T-helper 22 cell (primary cell): ENCODE data around the gene ZNF75A.
"Not testable (repeated sequence)": the region's sequence is repeated elsewhere in the genome, so short reads cannot be mapped to it uniquely, and the experiment has no call there.

ENCODE experiments used
- DNase-seq: peaks from one replicate; pipeline ENCODE4 v3.0.0-alpha.2; 2020; ENCODE audit warnings: low read depth

Gene ZNF75A

DNA sequence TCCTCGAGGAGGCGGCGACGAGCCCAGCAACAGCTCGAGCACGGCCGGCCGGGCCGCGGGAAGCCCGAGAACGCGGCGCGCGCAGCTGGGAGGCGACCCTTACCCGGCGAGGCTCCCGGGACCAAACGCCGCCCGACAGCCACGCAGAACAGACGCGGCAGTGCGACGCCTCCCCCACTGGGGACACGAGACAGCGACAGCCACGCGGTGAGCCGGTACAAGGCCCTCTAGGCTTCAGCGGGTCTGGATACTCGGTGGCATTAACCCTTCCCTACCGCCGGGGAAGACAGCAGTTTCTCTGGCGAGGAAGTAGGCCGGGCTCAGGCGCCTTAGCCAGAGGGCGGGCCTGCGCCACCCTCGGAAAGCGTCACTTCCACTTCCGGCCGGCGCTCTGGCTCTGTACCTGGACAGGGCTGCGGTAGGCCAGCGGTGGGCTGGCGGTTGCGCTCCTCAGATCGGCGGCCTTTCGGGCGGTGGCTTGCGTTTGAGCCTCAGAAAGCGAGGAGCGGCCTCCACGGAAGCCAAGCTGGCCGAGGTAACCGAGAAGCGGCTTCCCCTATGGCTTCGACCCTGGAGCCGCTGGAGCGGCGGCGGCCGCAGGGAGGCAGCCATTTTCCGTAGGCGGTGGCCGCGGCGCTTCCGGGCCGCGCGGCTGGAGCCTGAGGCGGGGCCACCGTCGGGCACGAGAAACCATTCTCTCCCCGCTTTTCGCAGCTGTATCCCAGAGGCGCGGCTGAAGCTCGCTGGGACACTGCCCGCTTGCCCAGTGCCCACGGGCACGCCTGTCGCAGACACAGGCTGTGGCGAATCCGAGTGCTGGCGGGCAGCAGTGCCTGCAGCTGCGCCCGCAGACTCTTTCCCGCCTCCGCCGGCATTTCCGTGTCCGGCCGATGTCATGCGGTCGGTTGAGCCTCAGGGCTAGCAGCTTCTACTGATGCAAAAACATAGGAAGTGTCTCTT is at the start of gene ZNF75A, which contains the start of gene TIGD7:
ZNF75A (plus strand) TSS at position 389 of the 960 bp plus-strand sequence. CDS start 2,932 bp downstream, outside the sequence.
TIGD7 (minus strand) TSS at position 322 of the 960 bp plus-strand sequence. CDS start 4,816 bp downstream, outside the sequence.
- DNase-seq: peak; percentile 62

DNA sequence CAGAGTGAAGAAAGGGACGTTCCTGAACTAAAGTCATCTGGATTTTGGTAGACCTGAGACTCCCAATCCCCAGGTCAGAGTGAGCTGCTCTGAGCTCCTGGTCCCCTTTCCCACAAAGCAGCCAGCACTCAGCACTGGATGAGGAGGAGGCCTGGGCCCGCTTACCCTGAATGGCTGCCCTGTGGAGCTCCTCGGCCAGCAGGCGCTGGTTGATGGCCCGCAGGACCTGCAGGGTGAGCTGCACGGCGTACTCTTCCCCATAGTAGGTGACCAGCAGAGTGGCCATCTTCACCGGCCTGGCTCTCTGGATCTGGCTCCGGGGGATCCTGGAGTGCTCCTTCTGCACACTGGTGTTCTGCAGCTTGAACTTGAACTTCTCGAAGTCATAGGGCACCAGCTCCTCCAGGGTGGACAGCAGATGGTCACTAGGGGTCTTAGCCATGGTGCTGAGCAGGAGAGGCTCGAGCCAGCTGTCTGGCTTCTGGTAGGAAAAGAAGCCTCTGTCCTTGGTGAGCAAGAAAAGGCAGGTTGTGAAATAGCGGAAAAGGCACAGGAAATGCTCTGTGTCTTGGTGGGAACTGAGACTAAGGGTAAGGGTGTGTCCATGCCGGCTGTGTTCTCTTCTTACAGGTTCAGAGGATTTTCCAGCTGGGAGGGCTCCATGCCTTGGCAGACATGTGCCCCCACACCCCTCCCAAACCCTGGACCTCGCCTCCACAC is 49.0 kb upstream of the ZNF75A start, which contains the start of gene MEFV:
MEFV (minus strand) TSS at position 488 of the 720 bp plus-strand sequence; CDS start at position 442, 46 bp downstream.
- DNase-seq: no peak

DNA sequence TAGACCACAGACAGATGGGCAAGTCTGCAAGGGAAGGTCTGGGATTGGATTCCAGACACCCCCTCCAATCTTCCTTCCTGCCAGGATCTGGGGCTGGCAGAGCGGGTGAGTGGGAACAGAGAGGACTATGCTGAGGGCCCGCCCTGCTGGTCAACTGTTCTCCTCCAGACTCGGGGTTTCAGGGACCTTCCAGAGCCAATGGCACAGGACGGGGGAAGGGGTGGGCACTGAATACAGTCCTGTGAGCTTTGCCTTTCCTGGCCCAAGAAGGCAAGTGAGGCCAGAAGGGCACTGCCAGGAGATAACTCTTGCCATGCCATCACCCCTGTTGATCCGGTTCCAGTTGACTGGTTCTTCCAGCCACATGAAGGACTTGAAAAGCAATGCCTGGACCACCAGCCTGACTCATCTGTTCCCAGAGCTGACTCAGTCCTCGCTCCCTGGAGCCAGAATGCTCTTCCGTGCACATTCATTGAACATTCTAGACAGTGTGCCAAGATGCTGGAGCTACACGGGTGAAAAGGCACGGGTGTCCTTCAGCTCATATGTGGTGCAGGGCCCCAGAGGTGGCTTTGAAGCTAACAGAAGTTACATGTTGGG is 48.3 kb upstream of the ZNF75A start:
- no peak for DNase-seq

DNA sequence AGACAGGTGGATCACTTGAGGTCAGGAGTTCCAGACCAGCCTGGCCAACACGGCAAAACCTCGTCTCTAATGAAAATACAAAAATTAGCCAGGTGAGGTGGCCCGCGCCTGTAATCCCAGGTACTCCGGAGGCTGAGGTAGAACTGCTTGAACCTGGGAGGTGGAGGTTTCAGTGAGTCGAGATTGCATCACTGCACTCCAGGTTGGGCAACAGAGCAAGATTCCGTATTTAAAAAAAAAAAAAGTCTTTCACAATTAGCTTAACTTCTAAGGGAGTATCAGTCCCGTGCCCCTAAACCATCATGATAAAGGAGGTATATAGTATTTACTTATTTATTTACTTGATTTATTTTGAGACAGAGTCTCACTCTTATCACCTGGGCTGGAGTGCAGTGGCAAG is 45.5 kb upstream of the ZNF75A start:
- DNase-seq: no peak

DNA sequence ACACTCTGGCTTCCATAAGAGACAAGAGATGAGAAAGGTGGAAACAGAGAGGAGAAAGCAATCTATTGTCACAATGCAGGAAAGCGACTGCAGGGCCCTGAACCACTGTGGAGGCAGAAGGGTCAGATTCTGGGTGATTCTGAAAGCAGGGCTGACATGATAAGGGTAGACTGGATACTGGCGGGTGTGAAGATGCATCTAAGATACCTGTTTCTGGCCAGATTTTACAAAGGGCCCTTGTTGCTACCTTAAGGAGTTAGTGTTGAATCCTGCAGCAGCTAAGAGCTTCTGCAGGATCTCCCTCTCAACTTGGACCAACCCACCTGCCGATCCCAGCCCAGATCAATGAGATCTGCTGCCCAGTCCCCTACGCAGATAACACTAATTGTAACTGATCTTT is 42.8 kb upstream of the ZNF75A start:
- no peak for DNase-seq

DNA sequence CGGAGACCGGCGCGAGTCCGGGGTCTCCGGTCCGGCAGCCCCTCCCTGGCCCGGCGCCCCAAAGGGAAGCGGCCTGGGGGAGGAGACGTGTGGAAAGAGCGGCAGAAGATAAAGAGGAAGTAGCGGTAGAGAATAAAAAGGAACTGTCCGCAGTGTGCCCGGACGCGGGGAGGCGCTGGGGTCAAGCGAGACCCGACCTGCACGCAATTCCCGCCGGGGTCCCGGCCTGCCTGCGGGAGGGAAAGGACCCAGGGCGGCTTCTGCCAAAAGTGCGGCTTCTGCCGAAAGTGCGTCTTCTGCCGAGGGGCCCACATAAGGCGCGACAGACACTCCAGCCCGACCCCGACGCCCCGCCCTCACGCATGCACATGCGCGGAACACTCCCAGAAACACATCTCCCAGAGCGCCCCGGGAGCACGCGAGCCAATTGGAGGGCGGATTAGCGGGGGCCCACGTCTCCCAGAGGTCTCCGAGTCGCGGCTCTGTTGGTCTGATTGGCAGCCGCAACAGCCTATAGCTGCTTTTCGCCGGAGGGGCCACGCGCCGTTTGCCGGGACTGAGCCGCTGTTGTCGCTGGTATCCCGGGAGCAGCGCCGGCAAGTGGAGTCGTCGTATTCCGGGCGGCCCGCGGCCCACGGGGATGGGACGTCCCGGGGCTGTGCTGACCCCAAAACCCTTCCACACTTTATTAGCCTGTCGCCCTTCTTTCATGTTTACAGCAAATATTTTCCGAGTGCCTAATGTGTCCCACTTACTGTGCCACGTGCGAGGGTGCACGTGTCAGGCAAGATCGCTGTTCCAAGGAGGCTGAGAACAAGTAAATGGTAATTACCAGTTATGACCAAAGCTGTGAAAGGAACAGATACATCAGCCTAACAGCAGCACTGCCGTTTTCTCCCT is 40.9 kb upstream of the ZNF75A start:
- peak; percentile 91 for DNase-seq

DNA sequence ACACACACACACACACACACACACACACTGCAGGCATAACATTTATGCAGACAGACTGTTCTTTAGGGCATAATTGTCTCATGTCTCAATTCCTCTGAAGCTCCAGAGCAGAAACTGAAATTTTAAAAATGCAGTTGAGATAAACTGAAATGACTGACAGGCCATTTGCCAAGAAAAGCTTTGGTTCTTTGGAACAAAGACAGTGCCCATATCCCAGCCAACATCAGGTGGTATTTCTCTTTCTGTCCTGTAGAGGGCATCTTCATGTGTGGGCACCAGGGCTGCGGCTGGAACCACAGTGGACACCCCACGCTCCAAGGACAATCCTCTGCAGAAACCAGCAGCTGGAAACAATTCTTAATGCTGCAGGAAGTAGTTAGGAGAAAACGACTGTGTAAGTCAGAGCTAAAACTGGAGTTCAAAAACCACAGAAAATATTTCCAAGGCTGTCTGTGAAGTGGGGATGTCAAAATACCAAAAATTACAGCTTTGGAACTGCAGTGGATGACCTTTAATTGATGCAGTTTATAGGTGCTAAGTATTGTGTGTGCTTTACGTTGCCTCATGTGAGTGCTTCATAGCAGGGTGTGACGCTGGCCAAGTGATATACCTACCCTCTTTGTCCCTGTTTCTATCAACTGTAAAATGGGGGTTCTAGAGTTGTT is 38.3 kb upstream of the ZNF75A start:
- DNase-seq: no peak

DNA sequence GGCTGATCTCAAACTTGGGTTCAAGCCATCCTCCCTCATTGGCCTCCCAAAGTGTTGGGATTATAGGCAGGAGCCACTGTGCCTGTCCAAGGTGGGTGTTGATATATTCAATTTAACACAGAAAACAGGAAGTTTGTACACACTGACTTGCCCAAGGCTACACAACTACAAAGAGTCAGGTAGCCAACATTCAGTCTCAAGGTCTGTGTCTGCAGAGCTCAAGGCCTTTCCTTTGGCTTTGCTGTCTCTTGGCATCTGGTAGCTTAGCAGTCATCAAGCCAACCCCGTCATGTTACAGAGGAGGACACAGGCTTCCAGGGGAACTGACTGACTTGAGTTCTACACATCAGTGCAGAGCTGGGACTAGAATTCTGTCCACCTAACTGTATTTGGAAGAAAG is 37.0 kb upstream of the ZNF75A start:
- no peak for DNase-seq

DNA sequence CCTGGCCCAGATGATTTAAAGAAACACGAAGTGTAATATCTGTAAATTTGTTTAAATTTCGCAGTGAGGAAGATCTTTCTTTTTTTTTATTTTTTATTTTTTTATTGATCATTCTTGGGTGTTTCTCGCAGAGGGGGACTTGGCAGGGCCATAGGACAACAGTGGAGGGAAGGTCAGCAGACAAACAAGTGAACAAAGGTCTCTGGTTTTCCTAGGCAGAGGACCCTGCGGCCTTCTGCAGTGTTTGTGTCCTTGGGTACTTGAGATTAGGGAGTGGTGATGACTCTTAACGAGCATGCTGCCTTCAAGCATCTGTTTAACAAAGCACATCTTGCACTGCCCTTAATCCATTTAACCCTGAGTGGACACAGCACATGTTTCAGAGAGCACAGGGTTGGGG is 34.6 kb upstream of the ZNF75A start:
- not testable (repeated sequence) for DNase-seq

DNA sequence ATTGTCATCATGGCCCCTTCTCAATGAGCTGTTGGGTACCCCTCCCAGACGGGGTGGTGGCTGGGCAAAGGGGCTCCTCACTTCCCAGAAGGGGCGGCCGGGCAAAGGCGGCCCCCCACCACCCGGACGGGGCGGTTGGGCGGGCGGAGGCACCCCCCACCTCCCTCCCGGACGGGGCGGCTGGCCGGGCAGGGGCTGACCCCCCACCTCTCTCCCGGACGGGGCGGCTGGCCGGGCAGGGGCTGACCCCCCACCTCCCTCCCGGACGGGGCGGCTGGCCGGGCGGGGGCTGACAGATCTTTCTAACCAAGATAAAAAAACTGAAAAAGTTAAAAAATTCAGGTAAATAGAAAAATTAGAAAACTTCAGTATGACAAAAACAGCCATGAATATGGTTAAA is 34.0 kb upstream of the ZNF75A start:
- not testable (repeated sequence) for DNase-seq

DNA sequence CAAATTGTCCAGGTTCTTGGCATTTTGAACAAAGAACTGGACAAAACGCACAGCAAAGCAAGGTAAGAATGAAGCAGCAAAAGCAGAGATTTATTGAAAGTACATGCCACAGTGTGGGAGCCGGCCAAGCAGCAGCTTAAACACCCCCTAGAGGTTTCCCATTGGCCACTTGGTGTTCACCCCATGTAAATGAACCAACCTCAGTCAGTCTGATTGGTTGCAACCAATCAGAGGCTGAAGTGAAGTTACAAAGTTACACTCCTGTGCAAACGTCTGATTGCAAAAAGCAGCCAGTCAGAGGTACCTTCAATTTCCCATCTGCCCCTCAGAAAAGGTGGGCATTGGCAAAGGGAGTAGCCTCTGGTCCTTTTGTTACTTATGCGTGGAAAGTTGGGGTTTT is 30.8 kb upstream of the ZNF75A start:
- no peak for DNase-seq

DNA sequence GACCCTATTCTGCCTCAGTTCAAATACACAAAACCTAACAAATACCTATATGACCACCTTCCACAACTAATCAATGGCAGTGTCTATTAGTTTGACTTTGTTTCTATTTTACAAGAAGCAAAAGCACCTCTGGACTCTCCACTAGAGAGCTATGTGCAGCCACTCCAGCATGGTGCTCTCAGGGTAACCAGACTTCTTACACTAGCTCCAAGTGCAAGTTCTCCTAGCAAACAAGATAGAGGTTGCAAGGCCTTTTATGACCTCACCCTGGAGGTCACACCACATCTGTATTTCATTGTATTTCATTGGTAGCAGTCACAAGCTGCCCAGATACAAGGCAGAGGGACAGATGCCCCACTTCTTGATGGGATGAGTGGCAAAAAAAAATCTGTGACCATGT is 30.4 kb upstream of the ZNF75A start:
- DNase-seq: no peak

DNA sequence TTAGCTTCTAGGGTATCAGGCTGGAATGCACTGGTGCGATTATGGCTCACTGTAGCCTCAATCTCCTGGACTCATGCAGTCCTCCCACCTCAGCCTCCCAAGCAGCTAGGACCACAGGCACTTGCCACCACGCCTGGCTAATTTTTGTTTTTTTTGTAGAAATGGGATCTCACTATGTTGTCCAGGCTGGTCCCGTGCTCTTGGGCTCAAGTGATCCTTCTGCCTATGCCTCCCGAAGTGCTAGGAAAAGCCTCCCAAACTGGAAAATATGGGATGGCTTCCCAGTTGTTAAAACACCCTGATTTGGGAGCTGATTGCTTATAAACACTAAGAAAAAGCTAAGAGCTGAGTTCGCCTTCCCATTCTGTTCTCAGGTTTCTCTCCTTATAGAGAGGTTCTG is 28.6 kb upstream of the ZNF75A start:
- no peak for DNase-seq

DNA sequence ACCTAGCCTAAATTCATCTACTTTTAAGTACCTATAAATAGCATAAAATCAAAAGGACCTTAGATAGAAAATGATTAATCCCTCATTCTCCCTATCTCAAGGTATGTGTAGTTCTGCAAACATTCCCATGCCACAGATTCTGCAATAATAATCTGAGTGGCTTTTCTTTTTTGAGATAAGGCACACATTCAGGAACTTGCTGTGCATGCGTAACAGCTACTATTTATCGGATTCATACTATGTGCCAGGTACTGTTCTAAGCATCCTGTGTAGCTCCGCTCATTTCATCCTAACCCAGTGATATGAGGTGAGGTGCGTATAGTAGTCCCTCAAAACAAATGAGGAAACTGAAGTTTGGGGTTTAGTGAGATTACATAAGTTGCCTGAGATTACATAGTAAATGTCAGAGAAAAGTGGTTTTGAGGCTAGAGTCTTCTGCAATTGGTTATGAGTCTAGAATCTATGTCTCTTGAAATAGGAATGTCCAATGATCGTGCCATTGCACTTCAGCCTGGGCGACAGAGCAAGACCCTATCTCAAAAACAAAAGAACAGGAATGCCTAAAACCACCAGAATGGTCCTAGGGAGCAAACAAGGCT is 24.0 kb upstream of the ZNF75A start:
- no peak for DNase-seq

DNA sequence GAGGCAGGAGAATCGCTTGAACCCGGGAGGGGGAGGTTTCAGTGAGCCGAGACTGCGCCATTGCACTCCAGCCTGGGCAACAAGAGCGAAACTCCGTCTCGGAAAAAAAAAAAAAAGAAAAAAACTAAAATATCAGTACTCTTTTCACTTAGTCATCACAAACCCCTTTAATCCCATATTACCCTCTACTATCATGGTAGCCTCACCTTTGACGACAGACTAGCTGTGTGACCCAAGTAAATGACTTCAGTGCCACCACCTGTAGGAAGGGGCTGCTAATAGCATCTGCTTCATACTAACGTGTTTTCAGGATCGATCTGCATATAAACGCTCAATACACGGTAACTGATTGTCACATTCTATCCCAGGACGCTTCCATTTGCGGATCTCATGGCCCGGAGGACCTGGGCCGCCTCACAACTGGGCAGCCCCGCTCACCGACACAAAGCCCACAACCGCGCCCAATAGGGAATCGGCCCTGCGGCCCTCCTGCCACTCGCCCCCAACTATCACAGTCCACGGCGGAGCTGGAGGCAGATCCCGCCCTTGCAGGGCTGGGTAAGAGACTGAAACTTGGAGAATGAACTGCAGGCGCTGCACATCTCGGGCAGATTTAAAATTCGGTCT is 23.1 kb upstream of the ZNF75A start:
- no peak for DNase-seq

DNA sequence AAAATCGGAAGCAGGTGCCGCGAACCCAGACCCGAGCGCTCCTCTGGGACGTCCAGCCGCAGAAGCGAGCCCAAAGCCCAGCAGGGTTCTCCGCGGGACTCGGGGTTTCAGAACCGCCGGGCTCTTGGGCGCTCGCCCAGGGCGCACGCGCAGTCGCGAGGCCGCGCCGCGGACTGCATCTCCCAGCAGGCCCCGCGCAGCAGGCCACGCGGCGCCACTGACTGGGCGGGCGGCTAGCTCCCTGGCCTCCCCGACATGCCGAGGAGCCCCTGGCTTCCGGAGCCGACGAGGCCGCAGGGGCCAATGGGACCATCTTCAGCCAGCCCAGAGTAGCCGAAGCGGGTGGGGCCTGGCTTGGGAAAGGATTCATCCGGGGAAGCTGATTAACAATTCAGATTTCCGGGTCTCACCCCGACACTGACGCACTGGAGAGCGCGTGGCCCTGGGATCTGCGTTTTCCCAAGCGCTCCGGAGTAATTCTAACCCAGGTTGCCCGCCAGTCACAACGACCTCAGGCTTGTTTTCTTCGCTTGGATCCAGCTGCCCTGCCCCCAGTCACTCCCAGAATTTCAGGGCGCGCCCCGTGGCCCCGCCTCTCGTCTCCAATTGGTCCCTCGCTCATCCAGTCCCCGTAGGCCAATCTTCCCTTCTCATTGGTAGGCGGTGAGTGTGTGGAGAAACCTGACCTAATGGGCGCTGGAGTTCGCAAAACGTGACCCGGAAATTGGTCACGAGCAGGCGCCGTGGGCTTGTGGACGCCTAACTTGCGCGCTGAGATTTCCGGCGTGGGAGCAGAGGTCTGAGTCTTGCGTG is 22.4 kb upstream of the ZNF75A start, which contains the start of gene ZNF263:
ZNF263 (plus strand) TSS at position 762 of the 813 bp plus-strand sequence. CDS start 328 bp downstream, outside the sequence.
- peak; percentile 86 for DNase-seq

DNA sequence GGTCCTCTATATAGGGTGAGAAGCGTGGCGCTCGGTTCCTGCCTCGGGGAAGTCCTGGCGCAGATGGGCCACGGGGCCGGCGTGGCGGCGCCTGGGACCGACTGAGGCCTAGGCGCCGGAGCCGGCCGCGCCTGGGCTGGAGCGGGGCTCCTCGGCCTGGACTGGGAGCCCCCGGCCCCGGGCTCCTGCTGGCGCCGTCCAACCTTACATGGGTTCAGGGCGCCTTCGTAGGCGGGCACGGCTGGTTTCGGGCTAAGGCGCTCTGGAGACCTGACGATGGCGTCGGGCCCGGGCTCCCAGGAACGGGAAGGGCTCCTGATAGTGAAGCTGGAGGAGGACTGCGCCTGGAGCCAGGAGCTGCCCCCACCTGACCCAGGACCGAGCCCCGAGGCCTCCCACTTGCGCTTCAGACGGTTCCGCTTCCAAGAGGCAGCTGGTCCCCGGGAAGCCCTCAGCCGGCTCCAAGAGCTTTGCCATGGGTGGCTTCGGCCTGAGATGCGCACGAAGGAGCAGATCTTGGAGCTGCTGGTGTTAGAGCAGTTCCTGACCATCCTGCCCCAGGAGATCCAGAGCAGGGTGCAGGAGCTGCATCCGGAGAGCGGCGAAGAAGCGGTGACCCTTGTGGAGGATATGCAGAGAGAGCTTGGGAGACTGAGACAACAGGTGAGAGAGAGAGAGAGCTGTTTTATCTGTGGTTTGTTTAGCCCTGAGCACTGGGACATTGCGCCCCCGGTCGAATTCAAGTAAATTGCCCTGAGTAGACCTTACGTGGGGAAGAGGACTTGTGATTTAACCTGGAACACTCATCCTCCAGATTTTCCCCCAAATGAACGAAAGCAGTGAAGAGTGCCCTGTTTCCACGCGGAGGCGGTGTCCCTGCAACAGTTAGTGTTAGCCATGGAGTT is 21.5 kb upstream of the ZNF75A start:
- DNase-seq: no peak

DNA sequence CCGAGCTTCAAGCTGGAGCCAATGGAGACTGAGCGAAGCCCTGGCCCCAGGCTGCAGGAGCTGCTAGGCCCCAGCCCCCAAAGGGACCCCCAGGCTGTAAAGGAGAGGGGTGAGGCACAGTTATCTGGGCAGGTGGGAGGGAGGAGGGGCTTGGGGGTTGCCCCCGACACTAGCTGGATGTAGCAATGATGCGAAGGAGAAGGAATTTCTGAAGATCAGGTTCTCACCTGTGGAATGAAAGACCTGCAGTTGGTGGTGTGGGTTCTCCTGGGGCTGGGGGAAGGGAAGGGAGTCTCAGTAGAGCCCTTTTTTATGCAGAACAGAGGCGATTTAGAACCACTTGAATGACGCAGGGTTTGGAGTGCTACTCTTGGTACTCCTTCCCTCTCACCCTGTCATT is 20.2 kb upstream of the ZNF75A start:
- DNase-seq: no peak
